Epithelial cell of proximal tubule (primary cell): ENCODE results near the gene DPH1. TPM values are rescaled to one million over a fixed set of nuclear protein-coding genes. Genes with fewer than 3 reads are reported as not detected.
"Not testable (repeated sequence)": the region's sequence is repeated elsewhere in the genome, so short reads cannot be mapped to it uniquely, and the experiment has no call there.

Experiments
- DNase-seq: peaks from one replicate; pipeline ENCODE4 v3.0.0-alpha.2; 2011; ENCODE audit warnings: low read depth
- H3K4me3 ChIP-seq: 2 replicates; pipeline ENCODE4 v1.5.1; 2011; ENCODE audit warnings: low read depth, mild to moderate bottlenecking, low read length
- total RNA-seq: library from RNA; depleted of rRNA; stranded (reverse); fragments of >200 nt; gene quantifications from 2 replicates; pipeline ENCODE4 v1.2.3, GENCODE V29; 2015
- TF ChIP-seq, protein P1 (sequence below): conservative IDR thresholded peaks from 2 replicates; pipeline ENCODE4 v1.5.1; 2012; ENCODE audit warnings: low read depth, mild to moderate bottlenecking, low read length

Gene DPH1
- total RNA-seq, 1 donor from 2014 or later = 33.1 TPM

- H3K4me3 ChIP-seq = no peak overlapping the region
- DNase-seq = no peak
- TF ChIP-seq, protein P1, sequence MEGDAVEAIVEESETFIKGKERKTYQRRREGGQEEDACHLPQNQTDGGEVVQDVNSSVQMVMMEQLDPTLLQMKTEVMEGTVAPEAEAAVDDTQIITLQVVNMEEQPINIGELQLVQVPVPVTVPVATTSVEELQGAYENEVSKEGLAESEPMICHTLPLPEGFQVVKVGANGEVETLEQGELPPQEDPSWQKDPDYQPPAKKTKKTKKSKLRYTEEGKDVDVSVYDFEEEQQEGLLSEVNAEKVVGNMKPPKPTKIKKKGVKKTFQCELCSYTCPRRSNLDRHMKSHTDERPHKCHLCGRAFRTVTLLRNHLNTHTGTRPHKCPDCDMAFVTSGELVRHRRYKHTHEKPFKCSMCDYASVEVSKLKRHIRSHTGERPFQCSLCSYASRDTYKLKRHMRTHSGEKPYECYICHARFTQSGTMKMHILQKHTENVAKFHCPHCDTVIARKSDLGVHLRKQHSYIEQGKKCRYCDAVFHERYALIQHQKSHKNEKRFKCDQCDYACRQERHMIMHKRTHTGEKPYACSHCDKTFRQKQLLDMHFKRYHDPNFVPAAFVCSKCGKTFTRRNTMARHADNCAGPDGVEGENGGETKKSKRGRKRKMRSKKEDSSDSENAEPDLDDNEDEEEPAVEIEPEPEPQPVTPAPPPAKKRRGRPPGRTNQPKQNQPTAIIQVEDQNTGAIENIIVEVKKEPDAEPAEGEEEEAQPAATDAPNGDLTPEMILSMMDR = no peak
Observed at GRCh38 chr17:2009737-2010136, 20.2 kb upstream of the DPH1 start.

DNA sequence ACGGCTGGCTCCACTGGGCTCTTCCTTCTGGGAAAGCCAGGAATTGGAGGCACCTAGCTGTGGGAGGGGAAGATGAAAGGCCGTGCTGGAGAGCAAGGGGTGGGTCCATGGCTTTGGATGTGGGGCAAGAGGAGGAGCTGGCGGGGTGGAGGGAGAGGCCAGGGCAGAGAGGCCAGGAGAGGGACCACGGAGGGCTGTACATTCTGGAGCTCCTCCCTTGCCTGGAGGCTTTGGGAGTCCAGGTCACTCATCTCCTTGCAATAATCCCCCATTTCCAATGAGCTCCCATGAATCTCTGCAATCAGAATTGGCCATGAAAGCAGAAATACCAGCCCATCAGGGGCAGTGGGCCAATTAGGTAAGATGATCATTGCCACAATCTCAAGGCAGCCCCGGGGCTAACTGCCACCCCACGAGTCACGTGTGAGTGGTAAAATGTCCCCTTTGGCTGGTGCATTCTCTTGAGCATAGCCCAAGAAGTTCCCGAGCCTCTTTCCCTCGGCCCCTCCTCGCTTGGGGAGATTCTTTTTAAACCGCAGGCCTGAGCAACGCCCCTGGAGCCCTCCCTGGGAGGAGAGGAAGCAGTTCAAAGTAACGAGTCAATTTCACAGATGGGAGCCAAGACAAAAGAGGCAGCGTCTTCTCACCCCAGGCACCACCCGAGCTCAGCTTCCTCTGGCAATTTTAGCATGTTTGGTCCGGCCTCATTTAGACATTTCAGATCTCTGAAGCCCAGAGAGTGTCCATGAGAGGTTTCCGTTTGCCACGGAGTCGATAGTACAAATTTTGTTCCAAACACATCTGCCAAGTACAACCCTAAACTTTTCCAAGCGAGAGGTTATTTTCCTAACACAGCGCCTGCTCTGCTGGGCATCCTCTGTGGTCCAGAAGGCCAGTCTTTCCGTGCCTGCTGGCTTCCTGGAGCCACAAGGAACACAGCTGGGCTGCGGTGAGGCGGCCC, 18.3 kb upstream of the DPH1 start:
- no peak for DNase-seq
- H3K4me3 ChIP-seq = no peak overlapping the region
- TF ChIP-seq, protein P1 = no peak

DNA sequence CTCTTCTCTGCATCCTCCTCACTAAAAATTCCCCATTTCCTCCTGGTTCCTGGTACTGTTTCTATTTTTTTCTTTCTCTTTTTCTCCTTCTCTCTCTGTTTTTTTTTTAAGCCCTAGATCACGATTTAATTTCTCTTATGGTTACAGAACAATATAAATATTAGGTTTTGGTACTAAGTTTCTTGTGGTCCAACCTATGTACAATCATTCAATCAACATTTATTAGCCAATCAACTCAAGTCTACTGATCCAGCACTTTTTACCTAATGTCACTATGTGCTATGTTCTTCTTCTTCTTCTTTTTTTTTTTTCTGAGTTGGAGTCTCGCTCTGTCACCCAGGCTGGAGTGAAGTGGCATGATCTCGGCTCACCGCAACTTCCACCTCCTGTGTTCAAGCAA, 17.5 kb upstream of the DPH1 start:
- DNase-seq = no peak
- H3K4me3 ChIP-seq = no peak overlapping the region
- TF ChIP-seq, protein P1 = no peak

- not testable (repeated sequence) for H3K4me3 ChIP-seq, DNase-seq
Observed at GRCh38 chr17:2013220-2013993, 16.5 kb upstream of the DPH1 start.

DNA sequence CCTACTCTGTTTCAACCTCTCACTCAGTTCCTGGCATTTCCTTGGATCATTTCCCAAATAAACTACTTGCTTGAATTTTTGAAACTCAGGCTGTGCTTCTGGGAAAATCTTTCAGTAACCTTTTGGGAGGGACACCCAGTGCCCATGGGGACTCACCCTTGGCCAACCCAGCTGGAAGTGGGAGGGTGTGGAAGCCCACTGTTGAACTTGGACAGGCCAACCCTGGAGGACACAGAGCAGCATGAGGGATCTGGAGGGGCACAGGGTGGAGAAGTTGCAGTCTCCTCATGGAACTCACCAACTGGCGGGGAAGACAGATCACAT, 16.0 kb upstream of the DPH1 start:
- TF ChIP-seq, protein P1 = no peak
- no peak for DNase-seq

GRCh38 chr17:2015314-2015713, 14.6 kb upstream of the DPH1 start:
- no peak for DNase-seq
- H3K4me3 ChIP-seq = no peak overlapping the region
- TF ChIP-seq, protein P1 = no peak

More for the DNA sequence above, 16.0 kb upstream of the DPH1 start:
- no peak overlapping the region for H3K4me3 ChIP-seq

GRCh38 chr17:2016494-2016893, 13.5 kb upstream of the DPH1 start:
- no peak for DNase-seq
- TF ChIP-seq, protein P1 = no peak
- H3K4me3 ChIP-seq = no peak overlapping the region
